HCT116 (cell line): Measurements from ENCODE around the gene TACC2.

Experiments used
- CEBPB ChIP-seq: IDR thresholded peaks from 2 replicates; pipeline ENCODE4 v1.6.1; 2012; ENCODE audit warnings: low read depth
- POLR2A ChIP-seq: IDR thresholded peaks from 2 replicates; pipeline ENCODE4 v1.7.0; 2011; ENCODE audit warnings: borderline replicate concordance; ENCODE audit not compliant: insufficient read depth, insufficient read length; ENCODE audit errors: extremely low read depth
- TF ChIP-seq, protein P1 (sequence below), 3 experiments: fragments of 200-600 bp in 1 of 3; sonication (generic) in 1 of 3; IDR thresholded peaks in 2 of 3; conservative IDR thresholded peaks in 1 of 3; 2 replicates each; pipeline ENCODE4 v1.5.1; 2012 to 2017; ENCODE audit warnings: low read depth in 2 of 3, low read length in 2 of 3, antibody characterized with exemption in 1 of 3, borderline replicate concordance in 1 of 3, control low read depth in 1 of 3, mild to moderate bottlenecking in 1 of 3, mixed read lengths in 1 of 3, mixed run types in 1 of 3, moderate library complexity in 1 of 3; ENCODE audit not compliant: insufficient read depth in 1 of 3

DNA sequence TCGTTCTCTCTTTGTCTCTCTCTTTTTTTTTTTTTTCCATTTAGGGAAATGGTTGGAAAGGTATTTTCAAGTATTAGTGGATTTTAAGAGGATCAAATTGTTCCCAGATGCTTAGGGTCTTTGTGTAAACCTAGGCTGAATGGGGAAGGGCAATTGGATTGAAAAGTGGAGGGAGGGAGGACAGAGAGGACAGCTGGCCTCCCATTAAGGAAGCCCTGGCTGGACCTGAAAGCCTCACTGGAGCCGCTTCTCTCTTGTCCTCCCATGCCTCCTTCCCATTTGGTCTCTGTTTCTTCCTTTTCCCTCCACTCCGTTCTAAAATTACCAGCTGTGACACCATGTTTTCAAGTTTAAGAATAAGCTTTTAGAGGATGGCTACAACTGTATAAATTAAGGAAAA lies 104.1 kb downstream of the TACC2 start:
- TF ChIP-seq POLR2A (no peak), CEBPB (no peak)
- TF ChIP-seq, protein P1, sequence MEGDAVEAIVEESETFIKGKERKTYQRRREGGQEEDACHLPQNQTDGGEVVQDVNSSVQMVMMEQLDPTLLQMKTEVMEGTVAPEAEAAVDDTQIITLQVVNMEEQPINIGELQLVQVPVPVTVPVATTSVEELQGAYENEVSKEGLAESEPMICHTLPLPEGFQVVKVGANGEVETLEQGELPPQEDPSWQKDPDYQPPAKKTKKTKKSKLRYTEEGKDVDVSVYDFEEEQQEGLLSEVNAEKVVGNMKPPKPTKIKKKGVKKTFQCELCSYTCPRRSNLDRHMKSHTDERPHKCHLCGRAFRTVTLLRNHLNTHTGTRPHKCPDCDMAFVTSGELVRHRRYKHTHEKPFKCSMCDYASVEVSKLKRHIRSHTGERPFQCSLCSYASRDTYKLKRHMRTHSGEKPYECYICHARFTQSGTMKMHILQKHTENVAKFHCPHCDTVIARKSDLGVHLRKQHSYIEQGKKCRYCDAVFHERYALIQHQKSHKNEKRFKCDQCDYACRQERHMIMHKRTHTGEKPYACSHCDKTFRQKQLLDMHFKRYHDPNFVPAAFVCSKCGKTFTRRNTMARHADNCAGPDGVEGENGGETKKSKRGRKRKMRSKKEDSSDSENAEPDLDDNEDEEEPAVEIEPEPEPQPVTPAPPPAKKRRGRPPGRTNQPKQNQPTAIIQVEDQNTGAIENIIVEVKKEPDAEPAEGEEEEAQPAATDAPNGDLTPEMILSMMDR (IDR thresholded peaks at IDR 0.05 in 2 of 3, conservative IDR thresholded peaks at IDR 0.05 in 1 of 3; ENCODE audit: borderline replicate concordance in 1 of 3, insufficient read depth in 1 of 3, low read depth in 2 of 3, low read length in 2 of 3): no peak
